A549 treated with Mapracorat at 1 μM for 4 hours (cell line): ENCODE results near the gene SERTAD2. TPM values are rescaled to one million over a fixed set of nuclear protein-coding genes. Genes with fewer than 3 reads are reported as not detected.

Experiments
- total RNA-seq: library from RNA; stranded (reverse); fragments of 200-300 nt; extraction: Qiagen RNA extraction; gene quantifications from 5 replicates; pipeline ENCODE4 v1.2.3, GENCODE V29; 2022

The SERTAD2 gene, protein sequence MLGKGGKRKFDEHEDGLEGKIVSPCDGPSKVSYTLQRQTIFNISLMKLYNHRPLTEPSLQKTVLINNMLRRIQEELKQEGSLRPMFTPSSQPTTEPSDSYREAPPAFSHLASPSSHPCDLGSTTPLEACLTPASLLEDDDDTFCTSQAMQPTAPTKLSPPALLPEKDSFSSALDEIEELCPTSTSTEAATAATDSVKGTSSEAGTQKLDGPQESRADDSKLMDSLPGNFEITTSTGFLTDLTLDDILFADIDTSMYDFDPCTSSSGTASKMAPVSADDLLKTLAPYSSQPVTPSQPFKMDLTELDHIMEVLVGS
- 9.0 to 12.3 TPM (median 10.9 TPM) in 5 replicates for total RNA-seq

DNA sequence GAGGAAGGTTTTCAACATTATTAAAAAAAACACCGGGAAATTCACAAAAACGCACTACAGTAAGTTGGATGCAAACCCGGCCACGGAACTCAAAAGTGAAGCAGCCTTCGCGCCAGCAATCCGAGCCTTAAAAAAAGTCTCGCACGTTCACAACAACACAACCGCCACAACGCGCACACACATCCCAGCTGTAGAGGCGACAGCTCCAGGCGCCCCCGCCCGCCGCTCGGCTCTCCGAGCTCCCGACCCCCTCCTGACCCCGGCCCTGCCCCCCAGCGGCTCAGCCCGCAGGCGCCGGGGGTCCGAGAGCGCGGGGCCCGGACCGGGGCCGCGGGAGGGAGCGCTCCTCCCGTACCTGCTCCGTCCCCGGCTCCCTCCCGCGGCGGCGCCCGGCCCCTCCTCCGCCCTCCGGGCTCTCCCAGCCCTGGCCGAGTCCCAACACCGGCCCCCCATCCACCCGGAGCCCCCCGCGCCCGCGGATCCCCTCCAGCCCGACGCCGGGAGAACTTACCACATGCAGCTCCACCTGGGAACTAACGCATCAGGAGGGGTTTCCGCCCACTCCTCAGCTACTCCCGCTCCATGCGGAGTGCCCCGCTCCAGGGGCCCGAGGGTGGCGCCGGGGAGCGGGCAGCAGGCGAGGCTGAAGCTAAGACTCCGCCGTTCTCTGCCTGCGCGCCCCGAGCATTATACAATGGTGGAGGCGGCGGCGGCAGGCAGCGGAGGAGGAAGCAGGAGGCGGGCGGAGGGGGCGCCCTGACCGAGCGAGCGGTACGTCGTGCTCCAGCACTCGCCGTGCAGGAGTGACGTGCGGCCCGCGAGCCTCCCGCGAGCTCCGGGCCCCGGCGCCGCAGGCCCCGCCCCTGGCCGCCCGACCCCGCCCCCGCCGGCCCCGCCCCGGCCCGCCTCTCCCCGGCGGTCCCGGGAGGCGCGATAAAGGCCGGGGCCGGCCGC lies at the start of gene SERTAD2:
Gene SERTAD2, minus strand, starts transcription at position 805 of the 954 bp plus-strand sequence. CDS start 17,042 bp downstream, outside the sequence.

Other genes with a start within 250 kb of the SERTAD2 start
- gene LGALSL, start 199.8 kb downstream of the SERTAD2 start, total RNA-seq = 7.7 to 12.8 TPM (median 9.9 TPM) in 5 replicates
- gene AFTPH, start 129.6 kb downstream of the SERTAD2 start, total RNA-seq = 20.9 to 24.3 TPM (median 23.5 TPM) in 5 replicates